ENCODE measurements around the gene CMTM8. TPM values are rescaled to one million over a fixed set of nuclear protein-coding genes. Genes with fewer than 3 reads are reported as not detected.

The CMTM8 gene
- total and polyA plus RNA-seq, 10 of the 15 experiments (the other 5 are each of a cell fraction or from before 2014, with no cell fraction given), result 0.11 to 0.23 TPM; not detected in 8

- intact Hi-C loops (cut with micrococcal nuclease; ENCODE audit: unreplicated experiment), result no loop called here
- POLR2A ChIA-PET, result no interaction called here
These were observed 75.4 kb downstream of the CMTM8 start for GRCh38 chr3:32313723-32314473.

More at GRCh38 chr3:32313723-32314473, 75.4 kb downstream of the CMTM8 start:
- ChIA-PET SMC1A (ENCODE audit: uncharacterized antibody, unreplicated experiment) (no interaction called here), CTCF (interaction anchor here (0.8 to 1.5 kb wide), 2 partner anchors 17 to 154 kb away, joined by 3 read pairs; no protein-coding TSS in a partner anchor), RAD21 (ENCODE audit: unreplicated experiment) (no interaction called here)
- no peaks in the 10 kb centered on the region for H3K79me2 ChIP-seq (ENCODE audit: control insufficient read depth, insufficient read depth, low read length)
- FAIRE-seq, result no peak
- H2AFZ ChIP-seq (ENCODE audit: control insufficient read depth, low read depth, low read length), result no peak overlapping the region
- H3K27me3 ChIP-seq (replicated peaks in 1 of 2; ENCODE audit: control insufficient read depth in 2 of 2, insufficient read depth in 2 of 2, low read length in 1 of 2), result peaks cover 0 to 3% of the 10 kb centered on the region in 2 experiments; a peak in 2 of 4 replicates
- H3K4me1 ChIP-seq (ENCODE audit: control insufficient read depth, insufficient read depth, low read length), result peaks cover 4% of the 10 kb centered on the region
- H3K9me3 ChIP-seq (replicated peaks; ENCODE audit: control insufficient read depth, insufficient read depth, low read length), result no peaks in the 10 kb centered on the region
- no peak overlapping the region for H3K9ac ChIP-seq (ENCODE audit: control insufficient read depth, insufficient read depth, low read length)
- BruUV-seq (replicated peaks), result no TSS peak
- no peak for DNase-seq (ENCODE audit: low read depth, low spot score)
- WGBS (ENCODE audit: insufficient coverage, insufficient replicate concordance, low lambda C conversion rate, missing lambda C conversion rate), result 13% methylated on average over 5 of the region's 5 CpGs
- H3K4me2 ChIP-seq (ENCODE audit: control insufficient read depth, insufficient read depth), result no peak overlapping the region
- H3K36me3 ChIP-seq (ENCODE audit: control insufficient read depth in 2 of 2, insufficient read depth in 2 of 2, low read length in 1 of 2), result no peaks in the 10 kb centered on the region
- no peak overlapping the region for H3K4me3 ChIP-seq
- no peak for ATAC-seq
- H3K27ac ChIP-seq (ENCODE audit: control insufficient read depth, insufficient read depth), result no peak overlapping the region
- TF ChIP-seq BRCA1 (IDR thresholded peaks at IDR 0.05; ENCODE audit: low read depth, low read length), result no peak
- TF ChIP-seq ZBTB40 (IDR thresholded peaks at IDR 0.05; ENCODE audit: borderline replicate concordance), result no peak
- TF ChIP-seq NFYB (IDR thresholded peaks at IDR 0.05; ENCODE audit: insufficient read depth, low read depth, low read length), result no peak
- no peak for TF ChIP-seq SREBF2 (IDR thresholded peaks at IDR 0.05; ENCODE audit: low read length)
- no peak for TF ChIP-seq GATAD2B (conservative IDR thresholded peaks at IDR 0.05; ENCODE audit: low read depth)
- no peak for TF ChIP-seq SIN3A (IDR thresholded peaks at IDR 0.05; ENCODE audit: low read depth, low read length)
- TF ChIP-seq DPF2 (IDR thresholded peaks at IDR 0.05), result no peak
- TF ChIP-seq CHD1 (IDR thresholded peaks at IDR 0.05; ENCODE audit: low read depth, low read length), result no peak
- TF ChIP-seq RAD21 (IDR thresholded peaks at IDR 0.05; ENCODE audit: insufficient read depth, low read depth, low read length), result no peak
- TF ChIP-seq MXI1 (IDR thresholded peaks at IDR 0.05; ENCODE audit: low read depth, low read length), result no peak
- no peak for TF ChIP-seq HSF1 (IDR thresholded peaks at IDR 0.05; ENCODE audit: low read depth, low read length)
- TF ChIP-seq SUPT20H (IDR thresholded peaks at IDR 0.05; ENCODE audit: borderline replicate concordance, control insufficient read depth, low read depth, low read length), result no peak
- no peak for TF ChIP-seq TARDBP (IDR thresholded peaks at IDR 0.05; ENCODE audit: borderline replicate concordance)
- no peaks in the 10 kb centered on the region for H4K20me1 ChIP-seq (ENCODE audit: control insufficient read depth, insufficient read depth)
- in situ Hi-C loops (cut with MboI), result no loop called here
